Ovary (tissue), 3 donors: ENCODE data around the gene TBC1D12.

Experiments used
- CTCF ChIP-seq, 3 donors: fragments of 450-650 bp in 2 of 3; fragments of 200-600 bp in 1 of 3; IDR thresholded peaks; one replicate each; pipeline versions ENCODE4 v1.5.1 to v1.8.0; 2016 to 2022; ENCODE audit warnings: antibody characterized with exemption in 3 of 3, mild to moderate bottlenecking in 1 of 3
- POLR2A ChIP-seq: fragments of 450-650 bp; IDR thresholded peaks from one replicate; pipeline ENCODE4 v1.6.1; 2017; ENCODE audit warnings: antibody characterized with exemption, mild to moderate bottlenecking, moderate library complexity
- donor health status: DM: no; HTN: no; CAD: no.

GRCh38 chr10:94489976-94490788 lies 87.8 kb downstream of the TBC1D12 start:
- TF ChIP-seq POLR2A = no peak
- TF ChIP-seq CTCF (IDR thresholded peaks at IDR 0.05) = no peak
